Endometrial microvascular endothelial cells (primary cell): ENCODE data around the gene WNT9B. TPM values are rescaled to one million over a fixed set of nuclear protein-coding genes. Genes with fewer than 3 reads are reported as not detected.

Experiments
- in situ Hi-C: cut with HindIII; loops from 2 replicates; pipeline ENCODE4 v1.10.0; 2017; ENCODE audit warnings: low sequenced_read_pairs, low pct_unique_long_range_greater_than_20kb; ENCODE audit errors: inconsistent ontology term
- total RNA-seq: library from RNA; depleted of rRNA; stranded (reverse); fragments of >200 nt; gene quantifications from one replicate; pipeline ENCODE4 v1.2.3, GENCODE V29; 2015; ENCODE audit errors: inconsistent ontology term

The WNT9B gene
- total RNA-seq, 1 donor from 2014 or later = not detected

DNA sequence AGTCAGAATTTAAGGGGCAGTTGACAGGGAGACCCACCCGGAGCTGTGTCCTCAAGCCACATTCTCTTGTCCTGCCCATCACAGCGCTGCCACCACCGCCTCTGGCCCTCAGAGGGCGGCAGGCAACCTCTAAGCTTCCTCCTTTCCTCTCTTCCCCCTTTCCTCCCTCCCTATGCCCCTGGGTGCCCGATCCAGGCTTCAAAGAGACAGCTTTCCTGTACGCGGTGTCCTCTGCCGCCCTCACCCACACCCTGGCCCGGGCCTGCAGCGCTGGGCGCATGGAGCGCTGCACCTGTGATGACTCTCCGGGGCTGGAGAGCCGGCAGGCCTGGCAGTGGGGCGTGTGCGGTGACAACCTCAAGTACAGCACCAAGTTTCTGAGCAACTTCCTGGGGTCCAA lies 23.5 kb downstream of the WNT9B start:
- in situ Hi-C loops = no loop called here

DNA sequence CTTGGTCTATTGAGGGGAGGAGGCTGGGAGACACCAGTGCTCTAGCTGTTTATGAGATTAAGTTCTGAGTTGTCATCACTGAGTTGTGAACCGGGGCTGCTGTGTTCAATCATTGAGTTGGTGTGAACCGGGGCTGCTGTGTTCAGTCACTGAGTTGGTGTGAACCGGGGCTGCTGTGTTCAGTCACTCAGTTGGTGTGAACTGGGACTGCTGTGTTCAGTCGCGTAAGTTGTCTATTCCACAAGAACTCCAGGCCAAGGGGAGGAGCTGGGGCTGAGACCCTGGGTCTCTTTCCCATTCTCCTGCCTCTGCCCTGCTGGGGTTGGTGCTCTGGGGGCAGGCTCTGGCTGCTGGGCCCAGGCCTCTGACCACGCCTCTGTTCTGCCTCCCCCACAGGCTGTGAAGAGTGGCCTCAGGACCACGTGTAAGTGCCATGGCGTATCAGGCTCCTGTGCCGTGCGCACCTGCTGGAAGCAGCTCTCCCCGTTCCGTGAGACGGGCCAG lies 24.5 kb downstream of the WNT9B start:
- in situ Hi-C loops = no loop called here

DNA sequence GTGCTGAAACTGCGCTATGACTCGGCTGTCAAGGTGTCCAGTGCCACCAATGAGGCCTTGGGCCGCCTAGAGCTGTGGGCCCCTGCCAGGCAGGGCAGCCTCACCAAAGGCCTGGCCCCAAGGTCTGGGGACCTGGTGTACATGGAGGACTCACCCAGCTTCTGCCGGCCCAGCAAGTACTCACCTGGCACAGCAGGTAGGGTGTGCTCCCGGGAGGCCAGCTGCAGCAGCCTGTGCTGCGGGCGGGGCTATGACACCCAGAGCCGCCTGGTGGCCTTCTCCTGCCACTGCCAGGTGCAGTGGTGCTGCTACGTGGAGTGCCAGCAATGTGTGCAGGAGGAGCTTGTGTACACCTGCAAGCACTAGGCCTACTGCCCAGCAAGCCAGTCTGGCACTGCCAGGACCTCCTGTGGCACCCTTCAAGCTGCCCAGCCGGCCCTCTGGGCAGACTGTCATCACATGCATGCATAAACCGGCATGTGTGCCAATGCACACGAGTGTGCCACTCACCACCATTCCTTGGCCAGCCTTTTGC lies 25.0 kb downstream of the WNT9B start:
- in situ Hi-C loops = no loop called here

DNA sequence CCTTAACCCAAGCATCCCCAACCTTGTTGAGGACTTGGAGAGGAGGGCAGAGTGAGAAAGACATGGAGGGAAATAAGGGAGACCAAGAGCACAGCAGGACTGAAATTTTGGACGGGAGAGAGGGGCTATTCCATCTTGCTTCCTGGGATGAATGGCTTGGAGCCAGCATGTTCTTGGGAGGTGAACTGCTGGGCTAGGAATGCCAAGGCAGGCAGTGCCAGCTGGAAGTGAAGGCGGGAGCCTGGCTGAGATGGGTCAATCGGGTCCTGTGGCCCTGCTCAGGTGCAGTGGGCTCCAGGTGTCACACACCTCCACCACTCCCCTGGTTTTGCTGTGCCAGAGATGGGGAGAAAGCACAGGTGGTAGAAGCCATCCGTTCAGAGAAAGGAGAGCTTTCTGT lies 25.5 kb downstream of the WNT9B start:
- in situ Hi-C loops = no loop called here

DNA sequence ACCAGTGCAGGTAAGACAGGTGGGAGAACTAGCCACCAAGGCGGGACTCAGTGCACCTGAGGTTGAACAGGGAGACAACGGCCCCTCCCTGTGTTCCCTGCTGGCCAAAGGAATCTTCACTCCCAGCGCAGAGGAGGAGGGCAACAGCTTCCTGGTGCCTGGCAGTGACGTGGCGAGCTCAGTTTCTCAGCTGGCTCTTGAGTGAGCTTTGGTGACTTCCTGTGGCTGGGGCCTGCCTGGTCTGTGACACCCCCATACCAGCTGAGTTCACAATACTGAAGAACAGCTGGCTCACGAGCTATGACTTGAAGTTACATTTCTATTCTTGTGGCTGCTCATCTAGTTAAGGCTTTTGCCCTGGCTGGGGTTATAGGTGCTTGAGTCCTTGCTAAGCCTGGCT lies 26.1 kb downstream of the WNT9B start:
- in situ Hi-C loops = no loop called here

DNA sequence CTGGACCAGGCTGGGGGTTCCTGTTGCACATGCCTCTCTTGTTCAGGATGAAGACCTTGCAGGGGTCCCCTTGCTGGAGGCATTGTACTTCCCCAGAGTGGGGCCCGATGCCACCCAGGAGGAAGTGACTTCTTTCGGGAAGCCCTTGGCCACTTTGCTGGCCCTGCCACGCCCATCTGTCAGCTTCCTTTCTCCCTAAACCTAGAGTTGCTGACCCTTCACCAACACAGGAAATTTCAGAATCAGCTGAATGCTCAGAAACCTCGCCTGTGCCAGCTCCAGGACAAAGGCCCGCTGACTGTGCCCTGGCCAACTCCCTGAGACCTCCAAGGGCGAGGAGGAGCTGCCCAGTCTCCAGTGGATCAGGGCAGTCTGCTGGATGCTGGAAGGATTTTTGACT lies 26.7 kb downstream of the WNT9B start:
- in situ Hi-C loops = no loop called here

DNA sequence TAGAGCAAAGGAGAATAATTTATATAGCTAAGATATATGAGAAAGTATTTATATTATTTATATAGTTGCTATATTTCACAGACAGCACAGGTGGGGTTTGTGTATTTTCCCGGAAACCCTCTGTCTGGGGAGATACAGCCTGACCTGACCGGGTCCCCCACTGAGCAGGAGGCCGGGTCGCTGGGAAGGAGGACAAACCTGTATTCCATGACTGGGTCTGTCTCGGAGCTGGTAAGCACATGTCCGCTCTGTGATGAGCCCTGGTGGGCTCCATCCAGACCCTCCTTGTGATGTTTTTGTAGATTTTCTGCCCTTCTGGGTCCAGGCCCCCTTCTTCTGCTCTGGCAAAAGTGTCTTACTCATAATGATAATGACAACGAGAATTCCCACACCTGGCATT lies 27.7 kb downstream of the WNT9B start:
- in situ Hi-C loops = no loop called here

DNA sequence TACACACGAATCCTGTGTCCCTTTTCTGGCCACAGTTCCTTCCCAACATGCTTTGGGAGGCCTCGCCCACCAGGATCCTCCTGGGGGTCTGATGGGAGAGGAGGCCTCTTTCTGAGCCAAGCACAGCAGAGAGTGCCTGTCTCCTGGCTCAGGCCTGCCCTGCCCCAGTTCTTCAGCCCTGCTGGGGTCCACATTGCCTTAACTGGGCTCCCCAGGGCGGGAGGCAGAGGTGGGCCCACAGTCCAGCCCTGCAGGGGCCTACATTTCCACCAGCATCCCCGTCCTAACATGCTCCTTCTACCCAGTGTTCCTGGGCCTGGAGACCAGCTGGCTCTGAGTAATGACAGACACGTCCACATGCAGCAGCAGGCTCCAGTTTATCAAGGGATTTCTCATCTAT lies 29.6 kb downstream of the WNT9B start:
- in situ Hi-C loops = no loop called here

DNA sequence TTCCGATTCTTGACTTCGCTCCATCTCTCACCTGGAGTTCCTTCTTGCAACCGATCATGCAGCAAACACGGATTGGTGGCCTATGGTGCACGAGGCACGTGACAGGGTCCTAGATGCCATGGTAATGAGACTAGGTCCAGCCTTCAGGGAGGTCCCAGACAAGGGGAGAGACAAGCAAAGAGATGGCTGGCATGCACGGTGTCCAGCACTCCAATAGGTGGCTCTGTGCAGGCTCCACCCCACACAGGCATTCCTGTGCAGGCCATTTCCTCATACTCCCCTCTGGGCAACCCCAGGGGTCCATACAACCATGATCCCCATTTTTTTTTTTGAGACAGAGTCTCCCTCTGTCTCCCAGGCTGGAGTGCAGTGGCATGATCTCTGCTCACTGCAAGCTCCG lies 31.3 kb downstream of the WNT9B start:
- in situ Hi-C loops = no loop called here

DNA sequence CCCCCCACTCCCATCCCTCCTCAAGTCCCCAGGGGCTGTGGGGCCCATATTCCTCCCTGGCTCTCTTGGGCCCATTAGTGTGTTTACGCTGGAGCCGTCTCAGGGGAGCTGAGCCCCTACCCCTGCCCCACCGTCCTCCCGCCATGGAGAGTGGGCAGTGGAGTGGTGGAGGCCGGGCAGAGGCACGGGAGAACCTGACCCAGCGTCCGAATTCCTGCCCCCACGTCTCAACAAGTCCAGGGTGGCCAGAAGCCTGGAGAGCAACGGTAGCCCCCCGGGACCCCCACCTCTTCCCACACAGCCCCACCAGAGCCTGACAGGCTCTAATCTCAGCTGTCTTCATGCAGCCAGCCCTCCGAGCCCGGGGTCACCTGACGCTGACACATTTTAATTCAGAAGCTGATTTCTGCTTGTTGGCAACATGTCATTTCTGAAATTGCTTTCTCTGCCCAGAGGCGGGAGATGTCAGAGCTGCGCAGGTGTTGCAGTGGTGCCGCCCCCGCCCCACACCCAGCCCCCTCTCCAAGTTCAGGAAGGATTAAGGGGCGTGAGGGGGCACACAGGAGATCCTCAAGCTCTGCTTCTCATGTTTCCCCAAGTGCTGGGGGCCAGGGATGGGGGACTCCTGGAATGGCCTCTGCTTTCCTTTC lies 32.6 kb downstream of the WNT9B start:
- in situ Hi-C loops = no loop called here

DNA sequence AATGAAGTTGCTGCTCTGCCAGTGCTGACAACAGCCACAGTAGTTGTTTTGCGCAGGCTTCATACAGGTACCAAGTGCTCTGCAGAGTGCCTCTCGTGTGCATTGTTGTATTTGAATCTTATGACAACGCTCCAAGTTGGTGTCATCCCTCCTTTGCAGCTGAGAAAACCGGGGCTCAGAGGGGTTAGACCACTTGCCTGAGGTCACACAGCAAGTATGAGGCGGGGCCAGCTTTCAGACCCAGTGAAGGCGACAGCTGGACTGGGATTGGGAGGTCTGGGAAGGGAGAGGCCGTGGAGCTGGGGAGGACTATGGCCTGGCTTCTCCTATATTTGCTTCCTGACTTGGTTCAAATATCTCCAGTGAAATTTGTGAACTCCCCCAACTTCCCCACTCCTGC lies 33.2 kb downstream of the WNT9B start:
- in situ Hi-C loops = no loop called here

DNA sequence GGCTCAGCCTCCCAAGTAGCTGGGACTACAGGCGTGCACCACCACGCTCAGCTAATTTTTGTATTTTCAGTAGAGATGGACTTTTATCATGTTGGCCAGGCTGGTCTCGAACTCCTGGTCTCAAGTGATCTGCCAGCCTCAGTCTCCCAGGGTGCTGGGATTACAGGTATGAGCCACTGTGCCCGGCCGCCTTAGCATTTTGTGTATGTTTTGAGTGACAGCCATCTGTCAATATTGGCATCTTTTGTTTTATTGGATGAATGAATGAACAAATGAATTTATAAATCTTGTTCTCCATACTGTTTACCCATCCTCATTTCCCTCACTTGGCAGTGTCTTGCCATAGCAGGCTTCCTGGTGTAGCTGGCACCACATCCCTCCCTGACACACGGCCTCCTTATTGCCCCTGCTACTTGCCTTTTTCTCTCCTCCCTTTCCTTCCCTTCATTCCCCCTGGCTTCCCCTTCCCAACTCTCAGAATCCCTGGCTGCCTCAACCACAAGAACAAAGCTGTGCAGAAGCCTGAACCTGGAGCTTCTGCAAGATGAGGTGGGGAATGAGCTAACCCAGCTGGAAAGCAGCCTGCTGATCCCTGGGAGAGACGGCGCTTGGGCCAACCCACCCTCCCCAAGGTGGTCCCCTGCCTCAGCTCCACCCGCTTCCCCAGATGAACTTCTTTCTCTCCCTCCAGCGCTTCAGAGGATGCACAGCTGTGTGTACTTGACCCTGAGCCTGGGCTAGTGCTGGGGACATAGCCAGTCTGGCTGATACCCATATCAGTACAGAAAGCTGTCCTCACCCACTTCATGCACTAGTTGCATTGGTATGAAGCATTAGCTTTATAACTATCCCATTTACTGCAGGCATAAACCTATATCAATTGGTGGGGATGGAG lies 34.3 kb downstream of the WNT9B start:
- in situ Hi-C loops = no loop called here

DNA sequence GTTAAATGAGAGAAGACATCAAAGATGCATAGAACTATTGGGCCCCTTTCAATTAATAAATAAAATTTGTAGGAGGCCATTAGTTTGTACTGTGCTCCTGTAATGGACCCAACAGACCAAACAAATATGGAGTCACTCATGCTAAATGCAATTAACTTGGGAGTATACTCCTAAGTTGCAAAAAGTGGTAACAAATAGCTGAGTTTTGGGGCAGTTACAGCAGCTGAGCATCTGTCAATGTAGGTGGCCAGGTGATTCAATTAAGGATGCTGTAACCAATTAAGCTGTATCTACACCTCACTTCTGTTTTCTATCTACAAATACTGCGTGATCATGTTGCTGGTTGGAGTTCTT lies 34.9 kb downstream of the WNT9B start:
- in situ Hi-C loops = no loop called here

DNA sequence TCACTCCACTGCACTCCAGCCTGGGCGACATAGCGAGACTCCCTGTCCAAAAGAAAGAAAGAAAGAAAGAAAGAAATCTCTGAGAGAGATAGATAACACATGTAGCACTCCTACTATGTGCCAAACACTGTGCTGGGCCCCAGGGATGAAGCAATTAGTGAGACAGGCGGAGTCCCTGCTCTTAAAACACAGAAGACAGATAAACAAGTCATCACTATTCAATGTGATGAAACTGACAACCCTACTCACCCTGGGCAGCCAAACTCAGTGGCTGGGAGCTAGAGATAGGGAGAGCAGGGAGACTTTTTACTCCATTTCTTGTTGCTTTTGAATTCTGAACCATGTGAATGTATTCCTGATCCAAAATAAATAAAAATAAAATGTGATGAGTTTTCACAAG lies 36.3 kb downstream of the WNT9B start:
- in situ Hi-C loops = no loop called here

DNA sequence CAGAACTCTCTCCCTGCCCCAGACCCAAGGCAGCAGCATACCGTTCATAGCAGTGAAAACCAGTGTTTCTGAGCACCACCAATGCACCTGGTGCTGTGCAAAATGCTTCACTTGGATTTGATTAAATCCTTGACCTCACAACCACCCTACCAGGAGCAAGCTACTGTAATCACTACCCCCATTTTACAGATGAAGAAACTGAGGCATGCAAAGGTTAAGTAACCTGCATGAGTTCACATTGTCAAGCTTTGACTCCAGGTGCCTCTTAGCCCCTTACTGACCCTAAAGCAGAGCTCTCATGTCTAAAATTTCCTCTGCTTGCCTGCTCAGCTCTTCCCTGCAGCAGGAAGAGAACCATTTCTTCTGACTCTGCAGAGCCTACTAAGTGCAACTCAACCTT lies 37.3 kb downstream of the WNT9B start:
- in situ Hi-C loops = no loop called here

DNA sequence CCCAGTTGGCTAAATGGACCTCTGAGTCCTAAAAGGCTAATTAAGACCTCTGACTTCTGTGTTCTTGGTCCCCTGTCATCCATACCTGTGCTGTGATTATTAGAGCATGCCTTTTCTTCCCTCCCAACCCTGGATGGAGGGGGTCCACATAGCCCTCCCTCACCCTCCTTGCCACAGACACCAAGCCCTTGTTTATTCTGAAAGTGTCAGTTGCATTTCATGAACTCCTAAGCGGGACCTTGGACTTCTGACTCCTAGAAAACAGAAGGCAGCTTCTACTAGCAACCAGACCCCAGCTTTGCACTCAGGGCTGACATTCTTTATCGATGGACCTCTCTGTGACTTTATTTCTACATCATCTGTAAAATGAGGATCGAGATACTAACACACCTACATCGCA lies 38.1 kb downstream of the WNT9B start:
- in situ Hi-C loops = no loop called here

DNA sequence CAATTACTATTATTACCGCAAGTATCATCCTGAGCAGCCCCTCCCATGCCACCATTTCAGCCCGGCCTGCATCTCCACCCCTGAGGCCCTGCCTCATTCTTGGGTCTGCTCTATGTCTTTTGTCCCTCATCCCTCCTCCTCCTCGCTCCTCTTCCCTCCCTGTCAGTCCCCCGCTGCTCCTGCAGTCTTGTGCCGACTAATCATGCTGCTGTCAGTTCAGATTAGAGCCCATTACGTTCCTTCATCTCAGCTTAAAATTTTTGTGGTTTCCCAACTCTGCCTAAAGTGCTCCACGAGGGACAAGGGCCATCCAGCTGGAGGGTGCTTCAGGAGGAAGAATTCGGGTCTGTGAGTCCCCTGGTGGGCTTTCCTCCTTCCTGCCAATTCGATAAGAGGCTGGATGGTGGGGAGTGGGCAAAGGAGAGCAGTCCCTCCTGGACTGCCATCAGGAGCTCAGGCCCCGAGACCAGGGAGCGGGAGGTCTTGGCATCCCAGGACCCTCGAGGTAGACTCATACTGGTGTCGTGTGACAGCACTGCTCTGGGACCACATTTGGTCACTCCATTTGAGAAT lies 38.7 kb downstream of the WNT9B start:
- in situ Hi-C loops = no loop called here

DNA sequence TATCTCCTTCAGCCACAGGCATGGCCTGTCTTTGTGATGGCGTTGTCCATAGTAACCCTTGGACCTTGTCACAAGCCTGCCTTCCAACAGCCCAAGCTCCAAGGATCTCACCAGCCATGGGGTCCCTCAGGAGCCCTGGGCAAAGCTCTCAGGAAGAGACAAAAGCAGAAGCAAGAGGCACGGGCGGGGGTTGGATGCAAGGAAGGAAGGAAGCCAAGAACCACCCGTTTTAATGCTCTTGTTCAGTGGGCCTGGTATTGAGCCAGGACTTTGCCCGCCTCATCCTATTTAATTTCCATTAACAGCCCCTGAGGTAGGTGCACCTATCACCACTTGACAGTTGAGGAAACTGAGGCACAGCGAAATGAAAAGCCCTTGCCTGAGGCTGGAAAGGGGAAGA lies 39.3 kb downstream of the WNT9B start:
- in situ Hi-C loops = no loop called here

DNA sequence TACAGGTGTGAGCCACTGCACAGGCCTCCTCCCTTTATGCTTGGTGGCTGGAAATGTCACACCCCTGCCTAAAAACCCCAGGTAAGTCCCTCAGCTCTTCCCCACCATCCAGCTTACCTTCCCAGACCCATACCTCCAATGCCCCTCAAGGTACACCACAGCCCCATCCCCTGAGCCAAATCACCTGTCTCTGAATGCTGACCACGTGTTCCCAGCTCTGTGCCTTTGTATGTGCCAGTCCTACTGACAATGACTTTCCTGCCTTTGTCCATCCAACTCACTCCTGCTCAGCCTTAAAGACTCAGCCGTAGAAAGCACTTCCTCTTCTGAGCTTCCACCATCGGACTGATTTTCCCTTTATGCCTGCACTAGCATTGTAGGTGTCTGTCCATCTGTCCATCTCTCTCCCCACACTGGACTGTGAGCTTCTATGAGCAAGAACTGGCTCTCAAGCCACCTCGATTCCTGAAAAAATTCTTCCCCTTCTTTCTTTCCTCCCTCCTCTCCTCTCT lies 40.9 kb downstream of the WNT9B start:
- in situ Hi-C loops = no loop called here

DNA sequence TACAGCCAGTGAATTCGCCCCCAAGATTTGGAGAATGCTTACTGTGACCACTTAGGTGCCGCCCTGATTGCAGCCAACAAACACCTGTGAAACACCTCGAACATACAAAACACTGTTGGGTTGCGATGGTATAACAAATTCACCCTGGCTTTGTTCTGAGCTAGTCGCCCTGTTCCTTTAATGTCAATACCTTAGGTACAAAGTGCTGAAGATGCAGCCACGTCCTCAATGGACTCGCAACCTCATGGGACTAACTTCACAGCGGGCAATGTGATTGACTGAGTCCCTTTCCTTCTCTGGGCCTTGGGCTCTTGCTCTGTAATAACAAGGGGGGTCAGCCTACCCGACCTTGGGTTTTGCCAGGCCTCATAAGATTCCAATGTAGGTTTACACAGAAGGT lies 42.6 kb downstream of the WNT9B start:
- in situ Hi-C loops = no loop called here
